PC-3 (cell line): Measurements from ENCODE around the gene SIVA1.

ENCODE experiments used
- CTCF ChIP-seq: fragments of 300-600 bp; sonication (generic); conservative IDR thresholded peaks from 2 replicates; pipeline ENCODE4 v1.5.1; 2017; ENCODE audit warnings: antibody characterized with exemption, low read depth, mild to moderate bottlenecking, low read length
- EZH2 ChIP-seq: fragments of 300-600 bp; sonication (generic); IDR thresholded peaks from one replicate; pipeline ENCODE4 v1.6.1; 2017; ENCODE audit warnings: antibody characterized with exemption, mild to moderate bottlenecking, low read length; ENCODE audit not compliant: unreplicated experiment
- EZH2phosphoT487 ChIP-seq: fragments of 300-600 bp; sonication (generic); IDR thresholded peaks from 2 replicates; pipeline ENCODE4 v1.6.1; 2018; ENCODE audit warnings: mild to moderate bottlenecking, antibody characterized with exemption, low read length, borderline replicate concordance

- no peak for TF ChIP-seq CTCF
- TF ChIP-seq EZH2, result no peak
- no peak for TF ChIP-seq EZH2phosphoT487
Observed at GRCh38 chr14:104783484-104784217, 30.7 kb downstream of the SIVA1 start.
